GM06990 (cell line): ENCODE results near the gene INTS3.

Experiments
- DNase-seq: peaks from one replicate; pipeline ENCODE4 v3.0.0-alpha.2; 2011; ENCODE audit not compliant: insufficient read length; ENCODE audit errors: extremely low read depth
- H3K27me3 ChIP-seq: replicated peaks from 2 replicates; pipeline ENCODE4 v1.6.0; 2011; ENCODE audit warnings: low read length; ENCODE audit not compliant: control insufficient read depth, insufficient read depth
- H3K36me3 ChIP-seq: 2 replicates; pipeline ENCODE4 v1.5.1; 2011; ENCODE audit warnings: low read length; ENCODE audit not compliant: control insufficient read depth, insufficient read depth
- H3K4me3 ChIP-seq: replicated peaks from 2 replicates; pipeline ENCODE4 v1.5.1; 2011; ENCODE audit warnings: low read depth, mild to moderate bottlenecking, control low read depth, low read length
- TF ChIP-seq, protein P1 (sequence below): IDR thresholded peaks from 2 replicates; pipeline ENCODE4 v1.5.1; 2011; ENCODE audit warnings: low read length, control low read depth, mild to moderate bottlenecking, inconsistent platforms; ENCODE audit not compliant: insufficient read depth, poor library complexity, severe bottlenecking

INTS3 gene

DNA sequence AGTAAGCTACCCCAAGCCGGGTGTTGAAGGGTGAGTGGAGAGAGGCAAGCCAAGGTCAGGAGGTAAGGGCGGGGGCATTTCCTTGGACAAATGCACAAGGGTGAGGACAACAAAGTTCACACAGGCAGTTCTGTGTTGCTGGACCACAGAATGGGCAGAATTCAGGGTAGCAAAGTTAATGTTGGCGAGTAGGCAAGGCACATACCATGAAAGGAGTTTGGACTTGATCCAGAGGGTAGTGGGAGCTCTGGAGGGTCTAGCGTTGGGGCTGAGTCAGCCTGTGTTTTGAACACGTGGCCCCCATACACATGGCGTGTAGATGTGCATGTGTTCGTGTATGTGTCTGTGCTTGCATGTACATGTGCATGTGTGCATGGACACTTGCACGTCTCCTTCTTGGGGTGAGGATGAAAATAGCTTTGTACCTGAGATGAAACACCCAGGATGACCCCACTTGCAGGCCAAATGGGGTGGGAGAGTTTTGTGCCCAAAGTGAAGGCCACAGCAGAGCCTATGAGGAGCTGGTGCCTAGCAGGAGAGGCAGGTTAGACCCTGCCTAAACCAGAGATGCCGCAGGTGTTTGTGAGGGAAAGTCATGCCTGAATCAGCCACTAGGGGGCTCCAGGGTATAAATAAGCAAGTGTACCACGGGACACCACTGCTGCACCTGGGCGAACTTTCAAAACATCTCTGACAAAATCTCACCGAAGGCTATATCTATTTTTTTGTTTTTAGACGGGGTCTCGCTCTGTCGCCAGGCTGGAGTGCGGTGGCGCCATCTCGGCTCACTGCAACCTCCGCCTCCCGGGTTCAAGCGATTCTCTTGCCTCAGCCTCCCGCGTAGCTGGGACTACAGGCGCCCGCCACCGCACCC is 69.2 kb downstream of the INTS3 start:
- H3K27me3 ChIP-seq = no peaks in the 10 kb centered on the region
- DNase-seq = peak; percentile 51
- TF ChIP-seq, protein P1, sequence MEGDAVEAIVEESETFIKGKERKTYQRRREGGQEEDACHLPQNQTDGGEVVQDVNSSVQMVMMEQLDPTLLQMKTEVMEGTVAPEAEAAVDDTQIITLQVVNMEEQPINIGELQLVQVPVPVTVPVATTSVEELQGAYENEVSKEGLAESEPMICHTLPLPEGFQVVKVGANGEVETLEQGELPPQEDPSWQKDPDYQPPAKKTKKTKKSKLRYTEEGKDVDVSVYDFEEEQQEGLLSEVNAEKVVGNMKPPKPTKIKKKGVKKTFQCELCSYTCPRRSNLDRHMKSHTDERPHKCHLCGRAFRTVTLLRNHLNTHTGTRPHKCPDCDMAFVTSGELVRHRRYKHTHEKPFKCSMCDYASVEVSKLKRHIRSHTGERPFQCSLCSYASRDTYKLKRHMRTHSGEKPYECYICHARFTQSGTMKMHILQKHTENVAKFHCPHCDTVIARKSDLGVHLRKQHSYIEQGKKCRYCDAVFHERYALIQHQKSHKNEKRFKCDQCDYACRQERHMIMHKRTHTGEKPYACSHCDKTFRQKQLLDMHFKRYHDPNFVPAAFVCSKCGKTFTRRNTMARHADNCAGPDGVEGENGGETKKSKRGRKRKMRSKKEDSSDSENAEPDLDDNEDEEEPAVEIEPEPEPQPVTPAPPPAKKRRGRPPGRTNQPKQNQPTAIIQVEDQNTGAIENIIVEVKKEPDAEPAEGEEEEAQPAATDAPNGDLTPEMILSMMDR = peak; percentile 86
- no peaks in the 10 kb centered on the region for H3K36me3 ChIP-seq
- no peak overlapping the region for H3K4me3 ChIP-seq

GRCh38 chr1:153798468-153798780 is 70.6 kb downstream of the INTS3 start:
- DNase-seq = no peak
- H3K4me3 ChIP-seq = no peak overlapping the region
- no peaks in the 10 kb centered on the region; the same call in 1 of the 2 replicates for H3K36me3 ChIP-seq
- H3K27me3 ChIP-seq = no peaks in the 10 kb centered on the region
- TF ChIP-seq, protein P1 = no peak

- TF ChIP-seq, protein P1 = no peak
- no peaks in the 10 kb centered on the region for H3K27me3 ChIP-seq
- DNase-seq = no peak
- no peak overlapping the region for H3K4me3 ChIP-seq
- H3K36me3 ChIP-seq = no peaks in the 10 kb centered on the region; the same call in 1 of the 2 replicates
These were observed 71.2 kb downstream of the INTS3 start for GRCh38 chr1:153799016-153799415.

DNA sequence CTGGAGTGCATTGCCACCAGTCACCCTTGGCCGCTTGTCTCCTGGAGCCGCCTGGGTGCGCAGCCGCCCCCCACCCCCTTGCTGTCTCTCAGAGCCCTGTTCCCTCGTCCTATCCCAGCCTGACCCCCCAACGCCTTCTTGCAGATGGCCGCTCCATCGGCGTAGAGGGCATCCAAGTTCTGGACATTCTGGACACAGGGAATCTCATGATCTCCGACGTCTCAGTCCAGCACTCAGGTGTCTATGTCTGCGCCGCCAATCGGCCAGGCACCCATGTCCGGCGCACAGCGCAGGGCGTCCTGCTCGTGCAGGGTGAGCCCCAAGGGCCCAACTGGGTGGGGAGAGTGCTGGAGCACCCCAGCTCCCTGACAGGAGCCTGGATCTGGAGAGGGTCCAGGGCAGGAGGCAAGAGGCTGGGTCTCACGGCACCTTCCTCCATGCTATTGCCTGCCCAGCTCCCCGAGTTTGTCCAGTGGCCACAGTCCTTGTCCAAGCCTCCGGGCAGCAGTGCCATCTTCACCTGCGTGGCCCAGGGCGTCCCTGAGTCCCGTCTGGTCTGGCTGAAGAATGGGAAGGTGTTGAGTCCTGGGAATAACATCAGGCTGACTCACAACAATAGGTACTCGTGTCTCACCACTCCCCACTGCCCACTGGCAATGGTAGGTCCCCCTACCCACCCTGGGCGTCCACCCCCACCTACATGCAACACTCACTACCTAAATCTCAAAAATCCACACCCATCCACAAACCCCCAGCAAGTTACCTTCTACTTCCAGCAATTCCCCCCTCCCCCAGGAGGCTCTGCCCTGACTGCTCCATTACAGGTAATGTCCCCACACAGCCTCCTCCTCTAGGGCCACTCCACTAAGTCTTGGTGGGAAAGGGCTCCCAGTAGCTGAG is 72.0 kb downstream of the INTS3 start:
- no peak for DNase-seq
- no peaks in the 10 kb centered on the region for H3K27me3 ChIP-seq
- H3K4me3 ChIP-seq = no peak overlapping the region
- H3K36me3 ChIP-seq = no peaks in the 10 kb centered on the region; the same call in 1 of the 2 replicates
- TF ChIP-seq, protein P1 = no peak

DNA sequence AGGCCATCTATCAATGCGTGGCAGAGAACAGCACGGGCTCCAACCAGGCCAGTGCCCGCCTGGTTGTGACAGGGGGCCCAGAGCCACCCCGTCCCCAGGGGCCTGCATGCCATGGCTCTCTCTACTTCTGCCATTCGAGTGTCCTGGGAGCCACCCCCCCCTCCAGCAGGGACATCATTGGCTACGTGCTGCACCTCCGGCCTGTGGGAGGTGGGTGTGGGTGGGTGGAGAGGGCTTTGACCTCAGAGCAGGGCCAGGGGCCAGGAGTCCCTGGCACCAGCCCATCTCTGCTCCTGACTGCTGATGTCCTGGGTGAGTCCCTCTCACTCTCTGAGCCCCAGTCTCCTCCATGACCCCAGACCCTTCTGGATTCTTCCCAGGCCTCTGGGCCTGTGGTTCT is 72.7 kb downstream of the INTS3 start:
- Histone ChIP-seq H3K36me3 (no peaks in the 10 kb centered on the region; the same call in 1 of the 2 replicates), H3K27me3 (no peaks in the 10 kb centered on the region), H3K4me3 (no peak overlapping the region)
- TF ChIP-seq, protein P1 = no peak
- DNase-seq = no peak
